Renal cortex interstitium (tissue), 11 donors: ENCODE results near the gene HYAL2. TPM values are rescaled to one million over a fixed set of nuclear protein-coding genes. Genes with fewer than 3 reads are reported as not detected.
"Not testable (repeated sequence)": the region's sequence is repeated elsewhere in the genome, so short reads cannot be mapped to it uniquely, and the experiment has no call there.

ENCODE experiments used
- DNase-seq, 11 donors: peaks; one replicate each; pipeline ENCODE4 v3.0.0-alpha.2; 2013; ENCODE audit warnings: low read depth in 9 of 11, low spot score in 4 of 11; ENCODE audit errors: extremely low read depth in 1 of 11
- polyA plus RNA-seq, 3 donors: library from polyadenylated mRNA; unstranded; fragments of 120-200 nt; gene quantifications; one replicate each; pipeline ENCODE4 v1.2.1, GENCODE V29; 2013; ENCODE audit not compliant: insufficient read length in 3 of 3

HYAL2 gene
- polyA plus RNA-seq, 3 donors = 57.0 to 86.5 (median 71.4) TPM

DNA sequence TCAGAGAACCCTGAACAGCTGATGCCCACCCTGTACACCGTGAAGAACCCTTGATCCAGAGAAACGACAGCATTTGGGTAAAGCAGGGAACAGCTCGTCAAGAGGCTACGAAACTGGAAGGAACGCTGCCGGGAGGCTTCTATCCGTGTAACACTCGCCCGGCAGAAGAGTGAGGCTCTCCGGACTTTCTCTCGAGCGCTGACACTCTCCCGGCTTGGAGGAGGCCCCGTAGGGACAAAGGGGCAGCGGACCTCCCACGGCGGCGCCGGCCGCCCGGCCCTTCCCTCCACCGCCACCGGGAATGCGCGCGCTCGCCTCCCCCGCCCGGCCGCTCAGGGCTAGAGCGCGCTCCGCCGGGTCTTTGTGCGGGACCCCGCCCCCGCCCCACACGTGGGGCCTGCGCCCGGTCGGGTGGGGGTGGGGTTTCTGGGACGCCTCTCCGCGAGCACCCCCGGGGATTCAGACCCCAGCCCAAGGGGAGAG lies 1.7 kb downstream of the HYAL2 start:
- DNase-seq = peak in 6 of 11 donors; percentile 71 to 85 (median 80)

DNA sequence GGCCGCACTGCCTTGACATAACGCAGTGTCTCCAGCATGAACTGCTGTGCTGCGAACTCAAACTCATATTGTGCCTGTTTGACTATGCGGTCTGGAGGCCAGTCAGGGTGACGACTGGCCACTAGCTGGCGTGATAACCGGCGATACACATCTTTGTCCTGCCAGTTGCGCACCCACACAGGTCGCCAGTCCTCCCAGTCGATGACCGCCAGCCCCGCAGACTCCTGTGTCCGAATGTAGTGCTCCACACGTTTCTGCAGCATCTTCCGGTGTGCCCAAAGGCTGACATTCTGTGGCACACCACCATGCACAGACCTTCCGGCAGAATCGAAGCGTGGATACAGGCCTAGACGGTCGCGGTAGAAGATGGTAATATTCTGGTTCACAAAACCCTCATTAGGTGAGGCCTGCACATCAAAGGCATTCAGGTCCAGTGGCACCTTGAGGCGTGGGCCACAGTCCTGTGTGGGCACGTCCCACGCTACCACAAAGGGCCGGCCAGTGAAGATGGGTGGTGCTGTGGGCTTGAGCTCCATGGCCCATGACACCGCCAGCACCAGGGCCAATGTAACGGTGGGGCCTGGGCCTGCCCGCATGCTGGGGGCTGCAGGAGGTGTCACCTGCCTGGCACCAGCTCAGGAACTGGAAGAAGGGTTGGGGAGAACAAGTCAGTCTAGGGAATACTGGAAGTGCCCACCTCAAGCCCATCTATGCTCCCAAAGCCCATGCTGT lies 2.5 kb downstream of the HYAL2 start:
- DNase-seq = no peak

DNA sequence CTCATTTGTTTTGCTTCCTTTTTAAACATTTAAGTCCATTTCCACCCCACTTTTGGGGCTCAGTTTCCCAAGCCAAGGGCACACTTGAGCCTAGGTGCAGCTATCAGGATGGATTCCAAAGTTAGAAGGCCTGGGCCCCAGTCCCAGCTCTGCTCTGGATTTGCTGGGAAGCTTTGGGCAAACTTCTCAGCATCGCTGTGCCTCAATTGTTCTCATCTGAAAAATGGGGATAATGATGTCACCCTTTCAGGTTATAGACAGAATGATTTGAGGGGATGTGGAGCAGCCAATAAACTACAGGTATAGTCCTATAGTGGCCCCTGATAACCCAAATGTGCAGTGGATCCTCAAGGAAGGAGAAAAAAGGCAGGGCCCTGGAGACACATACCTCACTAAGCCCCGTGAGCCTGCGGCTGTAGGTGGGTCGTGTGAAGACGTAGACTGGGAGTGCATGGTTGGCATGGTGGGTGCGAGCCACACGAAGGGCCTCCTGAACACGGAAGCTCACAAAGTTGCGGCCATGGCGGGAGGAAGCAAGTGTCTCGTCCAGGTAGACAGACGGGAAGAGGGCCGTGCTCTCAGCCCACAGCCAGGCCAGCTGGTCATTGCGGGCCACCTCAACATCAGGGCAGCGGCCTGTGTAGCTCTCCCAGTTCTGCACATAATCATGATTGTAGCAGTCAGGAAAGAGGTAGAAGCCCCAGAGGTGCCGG lies 3.2 kb downstream of the HYAL2 start:
- no peak for DNase-seq

DNA sequence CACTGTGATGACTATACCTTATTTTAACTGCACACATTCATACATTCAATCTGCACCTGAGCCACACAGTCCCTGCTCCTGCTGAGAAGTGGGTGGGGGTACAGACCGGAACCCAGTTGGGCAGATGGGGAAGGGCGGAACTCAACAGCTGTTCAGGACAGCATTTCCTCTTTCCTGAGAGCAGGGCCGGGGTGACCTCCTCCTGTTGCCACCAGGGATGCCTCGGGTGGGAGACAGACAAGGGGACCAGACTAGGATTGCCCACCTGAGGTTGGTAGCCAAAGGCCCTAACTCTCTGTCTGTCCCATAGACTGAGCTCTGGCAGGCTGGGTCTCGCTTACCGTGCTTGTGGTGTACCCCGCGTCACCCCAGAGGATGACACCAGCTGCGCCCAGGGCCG lies 3.9 kb downstream of the HYAL2 start:
- DNase-seq = no peak

DNA sequence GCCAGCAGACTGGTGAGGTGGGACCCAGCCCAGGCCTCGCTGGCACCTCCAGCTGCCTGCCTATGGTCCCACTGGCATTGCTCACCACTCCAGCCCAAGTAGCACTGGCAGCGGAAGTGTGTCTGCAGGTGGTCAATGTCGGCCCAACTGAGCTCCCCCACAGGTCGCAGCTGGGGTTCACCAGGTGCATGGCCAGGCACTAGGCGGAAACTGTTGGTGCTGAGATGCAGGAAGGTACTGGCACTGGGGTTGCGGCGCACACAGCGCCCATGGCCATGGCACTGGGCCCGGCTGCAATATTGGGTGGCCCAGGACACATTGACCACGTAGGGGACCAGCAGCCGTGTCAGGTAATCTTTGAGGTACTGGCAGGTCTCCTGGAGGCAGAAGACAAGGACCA lies 4.4 kb downstream of the HYAL2 start:
- DNase-seq = no peak

DNA sequence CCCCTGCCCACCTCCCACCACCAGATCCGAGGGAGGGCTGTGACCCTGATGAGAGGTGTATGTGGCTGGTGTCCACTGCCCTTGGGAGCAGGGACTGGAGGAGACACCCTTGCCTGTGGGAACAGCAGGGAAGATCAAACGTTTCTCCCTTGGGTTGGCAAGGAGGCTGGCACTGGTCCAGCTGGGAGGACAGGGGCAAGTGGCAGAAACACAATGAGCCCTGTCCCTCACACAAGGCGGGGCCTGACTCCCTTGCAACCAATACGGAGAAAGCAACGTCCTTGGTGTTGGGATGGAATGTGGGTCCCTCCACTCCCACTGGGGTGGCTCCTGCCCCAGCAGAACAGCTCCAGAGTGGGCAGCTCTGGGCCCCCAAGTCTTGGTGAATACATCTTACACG lies 5.2 kb downstream of the HYAL2 start:
- DNase-seq = no peak

DNA sequence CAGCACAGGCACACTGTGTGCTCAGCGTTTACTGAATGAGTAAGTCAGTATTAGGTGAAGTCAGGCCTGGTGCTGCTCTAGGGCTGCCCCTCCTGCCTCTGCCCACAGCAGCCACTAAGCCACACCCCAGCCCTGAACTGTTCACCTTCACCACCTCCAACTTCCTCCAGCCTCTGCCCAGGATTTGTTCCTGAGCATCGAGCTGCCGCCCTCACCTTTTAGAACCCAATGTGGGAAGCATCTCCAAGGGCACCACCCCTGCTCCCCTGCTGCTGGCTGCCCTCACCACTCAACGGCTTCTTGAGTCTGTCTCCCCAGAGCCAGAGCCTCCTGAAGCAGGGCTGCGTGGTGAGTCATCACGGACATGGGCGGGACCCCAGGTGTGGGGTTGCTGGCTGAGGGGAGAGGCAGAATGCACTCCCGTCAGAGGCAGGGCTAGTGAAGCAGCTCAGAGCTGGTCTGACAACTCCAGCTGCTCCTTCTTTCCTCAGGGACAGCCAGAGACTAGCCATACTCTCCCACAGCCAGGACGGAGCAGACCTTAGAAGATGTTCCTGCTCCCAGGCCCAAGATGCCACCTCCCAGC lies 5.8 kb downstream of the HYAL2 start:
- no peak for DNase-seq

DNA sequence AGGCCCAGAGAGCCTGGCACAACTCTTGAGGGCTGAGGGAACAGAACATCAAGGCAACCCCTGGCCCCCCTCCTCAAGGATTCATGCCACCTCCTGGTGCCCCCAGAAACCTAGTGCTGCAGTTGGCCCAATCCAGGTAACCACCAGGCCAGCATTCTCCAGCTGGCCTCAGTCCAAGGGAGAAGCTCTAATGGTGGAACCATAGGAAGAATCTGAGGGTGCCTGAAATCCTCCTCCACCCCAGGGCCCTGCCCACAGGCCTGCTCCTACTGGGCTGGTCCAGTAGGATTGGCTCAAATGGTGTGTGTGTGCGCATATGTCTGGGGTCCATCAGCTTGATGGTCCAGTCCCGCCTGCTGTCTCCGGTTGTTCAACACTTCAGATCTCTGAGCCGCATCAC lies 7.7 kb downstream of the HYAL2 start:
- no peak for DNase-seq

DNA sequence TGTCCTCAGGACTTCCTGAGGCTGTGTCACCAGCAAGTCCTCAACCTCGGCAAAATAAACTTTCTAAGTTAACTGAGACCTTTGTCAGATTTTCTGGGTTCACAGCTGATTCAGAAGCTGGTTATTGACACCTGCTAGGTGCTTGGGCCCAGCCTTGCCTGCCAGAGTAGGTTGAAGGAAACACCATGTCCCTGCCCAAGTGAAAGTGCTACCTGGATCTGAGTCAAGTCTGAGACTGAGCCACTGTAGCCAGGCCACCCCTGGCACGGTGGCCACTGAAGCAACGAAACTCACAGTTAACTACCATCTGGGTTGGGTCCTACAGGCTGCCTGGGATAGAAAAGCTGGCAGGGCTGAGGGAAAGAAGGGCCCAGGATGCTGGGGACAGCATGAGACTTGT lies 8.2 kb downstream of the HYAL2 start:
- no peak for DNase-seq

DNA sequence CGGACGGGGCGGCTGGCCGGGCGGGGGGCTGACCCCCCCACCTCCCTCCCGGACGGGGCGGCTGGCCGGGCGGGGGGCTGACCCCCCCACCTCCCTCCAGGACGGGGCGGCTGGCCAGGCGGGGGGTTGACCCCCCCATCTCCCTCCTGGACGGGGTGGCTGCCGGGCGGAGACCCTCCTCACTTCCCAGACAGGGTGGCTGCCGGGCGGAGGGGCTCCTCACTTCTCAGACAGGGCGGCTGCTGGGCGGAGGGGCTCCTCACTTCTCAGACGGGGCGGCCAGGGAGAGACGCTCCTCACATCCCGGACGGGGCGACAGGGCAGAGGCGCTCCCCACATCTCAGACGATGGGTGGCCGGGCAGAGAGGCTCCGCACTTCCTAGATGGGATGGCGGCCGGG lies 10.5 kb downstream of the HYAL2 start:
- not testable (repeated sequence) for DNase-seq

DNA sequence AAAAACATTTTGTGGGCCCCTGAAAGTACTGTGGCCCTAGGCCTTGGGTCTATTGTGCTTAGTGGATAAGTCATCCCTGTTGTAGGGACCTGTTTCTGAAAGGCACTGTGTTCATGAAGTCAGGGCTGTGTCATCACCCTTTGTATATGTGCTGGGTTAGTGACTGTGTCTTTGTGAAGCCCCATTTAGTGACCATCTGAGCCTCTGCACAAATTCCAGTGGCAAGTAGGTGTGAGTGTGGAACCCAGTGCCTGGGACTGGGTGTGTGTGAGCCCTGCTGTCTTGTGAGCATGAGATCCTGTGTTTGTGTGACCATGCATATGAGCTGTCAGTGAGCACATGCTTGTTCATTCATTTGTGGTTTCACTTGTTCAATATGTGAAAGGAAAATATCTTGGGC lies 17.9 kb downstream of the HYAL2 start:
- no peak for DNase-seq

DNA sequence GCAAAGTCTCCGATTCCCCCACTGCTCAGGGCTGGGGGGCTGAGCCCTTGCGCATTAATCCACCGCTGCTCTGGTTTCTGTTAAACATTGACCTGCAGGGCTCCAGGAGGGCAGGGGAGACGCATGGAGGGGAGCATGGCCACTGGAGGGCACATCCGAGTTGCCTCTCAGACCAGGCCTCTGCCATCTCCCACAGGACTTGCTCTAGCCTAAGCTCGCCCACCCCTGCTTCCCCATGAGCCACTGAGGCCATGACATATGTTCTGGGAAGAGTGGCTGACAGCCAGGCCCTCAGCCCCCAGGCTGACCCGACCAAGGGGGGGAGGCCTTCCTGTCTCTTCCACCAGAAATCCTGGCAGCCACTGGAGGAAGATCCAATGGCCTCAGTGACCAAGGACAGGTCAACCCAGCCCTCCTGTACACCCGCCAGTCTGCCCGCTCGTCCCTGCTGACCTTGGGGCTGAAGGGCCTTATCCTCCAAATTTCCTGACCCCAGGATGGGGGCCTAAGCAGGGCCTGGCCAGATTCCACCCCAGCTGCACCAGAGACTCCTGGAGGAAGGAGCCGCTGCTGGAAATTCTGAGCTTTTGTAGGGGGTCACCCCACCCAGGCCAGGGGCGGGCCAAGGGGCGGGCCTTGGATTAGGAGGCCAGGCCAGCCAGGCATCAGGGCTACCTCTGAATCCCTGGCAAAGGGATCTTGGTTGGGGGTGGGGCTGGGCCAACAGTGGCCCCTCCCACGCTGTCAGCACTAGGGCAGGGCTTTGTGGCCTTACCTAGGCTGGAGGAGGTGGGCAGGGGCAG lies 19.3 kb downstream of the HYAL2 start, which contains the start of gene HYAL1:
Gene HYAL1, minus strand, starts transcription at position 562 of the 803 bp plus-strand sequence. CDS start 618 bp downstream, outside the sequence.
- no peak for DNase-seq

DNA sequence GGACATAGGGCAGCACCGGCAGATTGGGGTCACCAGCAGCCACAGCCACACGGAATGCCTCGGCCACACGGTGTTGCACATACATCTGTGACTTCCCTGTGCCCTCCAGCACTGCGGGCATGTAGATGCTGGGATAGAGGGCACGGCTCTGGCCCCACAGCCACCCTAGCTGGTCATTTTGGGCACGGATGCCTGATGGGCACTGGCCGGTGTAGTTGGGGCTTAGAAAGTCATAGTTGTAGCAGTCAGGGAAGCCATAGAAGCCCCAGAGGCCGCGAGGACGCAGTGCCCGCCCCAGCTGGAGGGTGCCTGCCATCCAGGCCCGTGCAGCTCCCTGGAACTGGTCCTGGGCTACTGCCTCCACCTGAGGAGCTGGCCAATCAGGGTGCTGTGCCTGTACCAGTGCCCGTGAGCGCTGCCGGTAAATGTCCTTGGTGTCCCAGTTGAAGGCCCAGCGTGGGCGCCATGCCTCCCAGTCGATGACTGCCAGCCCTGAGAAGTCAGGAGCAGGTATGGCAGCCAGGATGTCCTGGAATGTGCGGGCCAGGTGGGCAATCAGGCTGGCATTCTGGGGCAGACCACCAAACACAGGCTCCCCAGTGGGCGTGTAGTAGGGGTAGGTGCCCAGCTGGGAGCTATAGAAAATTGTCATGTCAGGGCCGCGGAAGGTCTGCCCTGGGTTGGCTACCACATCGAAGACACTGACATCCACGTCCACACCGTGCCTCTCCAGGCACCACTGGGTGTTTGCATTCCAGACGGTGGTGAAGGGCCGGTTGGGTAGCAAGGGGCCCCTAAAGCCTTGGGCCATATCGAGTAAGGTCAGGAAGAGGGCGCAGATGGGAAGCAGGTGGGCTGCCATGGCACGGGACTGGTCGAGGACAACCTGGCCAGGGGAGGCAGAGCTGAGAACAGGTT lies 20.2 kb downstream of the HYAL2 start:
- no peak for DNase-seq

DNA sequence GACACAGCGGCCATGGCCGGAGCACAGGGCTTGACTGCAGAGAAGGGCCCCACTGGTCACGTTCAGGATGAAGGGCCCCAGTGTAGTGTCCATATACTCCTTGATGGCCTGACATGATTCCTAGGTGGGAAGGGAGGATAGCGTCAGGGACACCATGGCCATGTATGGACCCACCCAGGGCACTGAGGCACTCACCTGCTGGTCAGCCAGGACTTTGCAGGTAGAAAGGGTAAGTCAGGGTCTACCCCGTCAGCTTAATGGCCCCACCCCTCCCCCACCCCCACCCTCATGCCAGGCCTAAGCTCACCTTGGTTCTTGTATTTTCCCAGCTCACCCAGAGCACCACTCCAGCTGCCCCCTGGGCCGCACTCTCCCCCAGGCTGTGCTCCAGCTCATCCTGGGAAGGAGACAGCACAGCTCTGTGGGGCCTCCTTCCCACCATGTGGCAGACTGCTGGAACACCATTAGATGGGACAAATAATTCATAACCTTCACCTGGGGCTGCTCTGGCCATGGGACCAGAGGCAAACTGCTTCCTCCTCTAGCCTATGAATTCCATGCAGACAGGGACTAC lies 21.8 kb downstream of the HYAL2 start:
- DNase-seq = no peak

DNA sequence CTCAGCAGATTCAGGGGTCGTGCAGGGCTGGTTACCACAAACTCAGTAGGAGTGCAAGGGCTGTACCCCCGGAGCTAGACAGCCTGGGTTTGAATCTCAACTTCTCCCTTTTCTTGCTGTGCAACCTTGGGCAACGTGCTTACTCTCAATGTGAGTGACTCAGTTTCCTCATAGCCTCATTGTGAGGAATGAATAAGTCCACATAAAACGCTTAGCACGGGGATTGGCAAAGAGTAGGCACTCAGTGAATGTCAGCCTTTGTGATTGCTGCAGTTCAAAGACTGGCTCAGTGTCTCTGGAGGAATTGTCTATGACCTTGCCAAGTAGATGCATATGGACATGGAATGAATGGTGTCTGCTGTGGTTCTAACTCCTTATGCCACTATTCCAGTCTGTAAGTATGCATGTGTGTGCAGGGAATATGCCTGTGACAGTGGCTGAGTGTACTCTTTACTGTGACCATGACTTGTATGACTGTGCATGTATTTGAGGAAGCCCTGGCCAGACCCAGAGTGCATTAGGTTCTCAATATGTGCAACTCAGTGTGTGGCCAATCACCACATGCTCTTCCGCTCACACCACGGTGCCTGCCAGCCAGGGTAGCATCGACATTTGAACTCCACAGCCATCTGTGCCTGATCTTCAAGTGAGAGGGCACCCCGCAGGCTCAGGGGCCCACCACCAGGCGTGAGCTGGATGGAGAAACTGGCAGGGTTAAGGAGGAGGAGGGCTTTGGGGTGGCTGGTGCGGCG lies 22.4 kb downstream of the HYAL2 start:
- DNase-seq = no peak

DNA sequence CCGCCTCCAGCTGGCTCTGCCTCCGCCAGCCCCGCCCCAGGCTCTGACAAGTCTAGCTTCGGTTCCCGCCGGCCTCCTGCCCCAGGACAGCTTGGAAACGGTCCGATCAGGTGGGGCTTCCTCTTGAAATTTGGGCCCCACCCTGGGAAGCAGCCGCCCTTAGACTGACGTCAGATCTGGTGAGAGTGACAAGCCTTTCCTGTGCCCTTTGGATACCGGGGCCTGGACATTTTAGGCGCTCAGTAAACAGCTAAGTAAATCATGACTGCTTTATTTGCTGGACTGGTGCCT lies 23.0 kb downstream of the HYAL2 start:
- no peak for DNase-seq

DNA sequence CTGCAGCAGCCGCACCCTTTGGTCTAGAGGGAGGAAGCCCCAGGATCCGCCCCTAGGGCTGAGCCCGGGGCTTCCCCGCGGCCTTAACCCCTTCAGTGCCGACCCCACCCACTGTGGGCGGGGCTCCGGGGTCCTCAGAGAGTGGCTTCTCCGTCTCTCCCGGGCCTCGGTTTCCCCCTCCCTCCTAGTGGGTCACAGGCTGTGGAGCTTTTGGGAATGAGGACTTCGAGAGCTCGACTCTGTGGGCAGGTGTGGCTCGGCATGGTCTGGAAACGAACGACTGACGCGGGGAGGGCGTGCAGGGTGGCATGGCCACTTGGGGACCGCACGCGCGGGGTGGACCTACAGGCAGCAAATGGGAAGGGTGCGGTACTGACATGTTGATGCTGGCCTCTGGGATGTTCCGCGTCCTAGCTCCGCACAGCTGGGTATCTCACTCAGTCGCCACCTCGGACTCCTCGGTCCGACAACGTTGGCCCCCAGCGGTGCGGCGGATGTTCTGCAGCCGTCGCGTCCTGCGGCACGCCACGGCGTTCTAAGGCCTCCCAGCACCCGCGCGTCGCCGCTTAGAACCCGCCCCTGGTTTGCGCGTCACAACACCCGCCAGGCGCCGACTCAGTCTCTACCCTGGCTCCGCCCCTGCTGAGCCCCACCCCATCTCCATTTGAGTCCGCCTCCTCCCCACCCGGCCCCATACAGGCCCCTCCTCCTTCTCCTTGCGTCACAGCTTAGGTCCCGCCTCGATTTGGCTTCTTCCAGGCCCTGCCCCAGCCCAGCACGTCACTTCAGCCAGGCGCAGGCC lies 23.5 kb downstream of the HYAL2 start, which contains the start of the genes HYAL3 and NAA80:
Gene HYAL3, minus strand, starts transcription at position 570 of the 802 bp plus-strand sequence. CDS start 3,803 bp downstream, outside the sequence.
Gene NAA80, minus strand, starts transcription at position 570 of the 802 bp plus-strand sequence. CDS start 1,942 bp downstream, outside the sequence.
- peak; percentile 99 to 100 (median 99) for DNase-seq
